ENCODE data around the gene SARNP. TPM values are rescaled to one million over a fixed set of nuclear protein-coding genes. Genes with fewer than 3 reads are reported as not detected.
A peak's percentile ranks its signal among the peaks of the same experiment; 100 is the strongest.
"Not testable (repeated sequence)": the region's sequence is repeated elsewhere in the genome, so short reads cannot be mapped to it uniquely, and the experiment has no call there.

SARNP gene, protein sequence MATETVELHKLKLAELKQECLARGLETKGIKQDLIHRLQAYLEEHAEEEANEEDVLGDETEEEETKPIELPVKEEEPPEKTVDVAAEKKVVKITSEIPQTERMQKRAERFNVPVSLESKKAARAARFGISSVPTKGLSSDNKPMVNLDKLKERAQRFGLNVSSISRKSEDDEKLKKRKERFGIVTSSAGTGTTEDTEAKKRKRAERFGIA
- 98.7 TPM for total RNA-seq (ENCODE audit: unreplicated experiment)
- long read RNA-seq, transcript SARNP-201 (11 exons, 926 nt), result major isoform, 59 of 72 reads
- long read RNA-seq, partial matches to known transcripts, result 1 of 72 reads
- long read RNA-seq, other reads (novel, unspliced or antisense), result 9 of 72 reads

DNA sequence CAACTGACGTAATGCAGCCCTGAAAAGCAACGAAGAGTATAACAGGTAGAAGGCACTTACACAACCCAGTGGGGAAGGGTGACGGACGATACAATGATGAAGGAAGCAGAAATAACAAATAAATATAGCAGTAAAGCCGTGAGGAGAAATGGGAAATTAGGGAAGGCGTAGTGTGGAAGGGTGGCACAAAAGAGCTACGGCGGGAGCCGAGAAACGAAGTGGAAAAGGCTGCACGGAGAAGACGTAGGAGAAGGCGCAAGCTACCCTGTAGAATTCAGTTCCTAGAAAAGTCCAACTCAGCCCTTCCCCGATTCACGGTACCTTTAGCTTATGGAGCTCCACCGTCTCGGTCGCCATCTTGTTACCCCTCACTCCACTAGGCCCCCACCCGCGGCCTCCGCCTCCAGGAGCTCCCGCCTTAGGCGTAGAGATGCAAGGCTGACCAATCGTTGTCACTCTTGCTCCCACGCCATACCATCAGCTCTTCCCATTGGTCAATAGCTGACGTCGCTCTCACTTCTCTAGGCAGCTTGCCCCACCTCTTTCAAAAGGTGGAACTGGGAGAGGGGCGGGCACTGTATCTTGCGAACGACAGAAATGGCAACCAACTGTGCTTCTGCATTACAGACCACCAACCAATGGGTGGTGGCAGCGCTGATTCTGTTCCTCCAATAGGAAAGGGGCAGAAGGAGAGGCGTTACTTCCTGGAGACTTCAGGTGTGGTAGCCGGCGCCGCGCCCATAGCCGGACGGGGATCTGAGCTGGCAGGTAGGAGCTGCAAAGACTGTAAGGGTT, at the start of gene SARNP, which contains the start of gene ORMDL2:
Gene SARNP (minus strand): TSS at position 380 of the 795 bp plus-strand sequence. CDS start 23 bp downstream, at position 357.
Gene ORMDL2 (plus strand): TSS at position 697 of the 795 bp plus-strand sequence. CDS start 959 bp downstream, outside the sequence.
- Mint-ChIP-seq H3K27ac (ENCODE audit: unreplicated experiment) (no peak within 1 kb of the TSS), H3K27me3 (ENCODE audit: unreplicated experiment) (no peaks in the 10 kb centered on the region), H3K4me1 (ENCODE audit: low read depth, unreplicated experiment) (peaks cover 13% of the 10 kb centered on the region), H3K36me3 (ENCODE audit: unreplicated experiment) (no peaks in the 10 kb centered on the region), H3K4me3 (ENCODE audit: unreplicated experiment) (no peak within 1 kb of the TSS), H3K9me3 (ENCODE audit: unreplicated experiment) (peaks cover 4% of the 10 kb centered on the region)
- TF ChIP-seq, protein P1, sequence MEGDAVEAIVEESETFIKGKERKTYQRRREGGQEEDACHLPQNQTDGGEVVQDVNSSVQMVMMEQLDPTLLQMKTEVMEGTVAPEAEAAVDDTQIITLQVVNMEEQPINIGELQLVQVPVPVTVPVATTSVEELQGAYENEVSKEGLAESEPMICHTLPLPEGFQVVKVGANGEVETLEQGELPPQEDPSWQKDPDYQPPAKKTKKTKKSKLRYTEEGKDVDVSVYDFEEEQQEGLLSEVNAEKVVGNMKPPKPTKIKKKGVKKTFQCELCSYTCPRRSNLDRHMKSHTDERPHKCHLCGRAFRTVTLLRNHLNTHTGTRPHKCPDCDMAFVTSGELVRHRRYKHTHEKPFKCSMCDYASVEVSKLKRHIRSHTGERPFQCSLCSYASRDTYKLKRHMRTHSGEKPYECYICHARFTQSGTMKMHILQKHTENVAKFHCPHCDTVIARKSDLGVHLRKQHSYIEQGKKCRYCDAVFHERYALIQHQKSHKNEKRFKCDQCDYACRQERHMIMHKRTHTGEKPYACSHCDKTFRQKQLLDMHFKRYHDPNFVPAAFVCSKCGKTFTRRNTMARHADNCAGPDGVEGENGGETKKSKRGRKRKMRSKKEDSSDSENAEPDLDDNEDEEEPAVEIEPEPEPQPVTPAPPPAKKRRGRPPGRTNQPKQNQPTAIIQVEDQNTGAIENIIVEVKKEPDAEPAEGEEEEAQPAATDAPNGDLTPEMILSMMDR (IDR thresholded peaks at IDR 0.05; ENCODE audit: partially characterized antibody, unreplicated experiment), result no peak
- peak; percentile 94 for DNase-seq

DNA sequence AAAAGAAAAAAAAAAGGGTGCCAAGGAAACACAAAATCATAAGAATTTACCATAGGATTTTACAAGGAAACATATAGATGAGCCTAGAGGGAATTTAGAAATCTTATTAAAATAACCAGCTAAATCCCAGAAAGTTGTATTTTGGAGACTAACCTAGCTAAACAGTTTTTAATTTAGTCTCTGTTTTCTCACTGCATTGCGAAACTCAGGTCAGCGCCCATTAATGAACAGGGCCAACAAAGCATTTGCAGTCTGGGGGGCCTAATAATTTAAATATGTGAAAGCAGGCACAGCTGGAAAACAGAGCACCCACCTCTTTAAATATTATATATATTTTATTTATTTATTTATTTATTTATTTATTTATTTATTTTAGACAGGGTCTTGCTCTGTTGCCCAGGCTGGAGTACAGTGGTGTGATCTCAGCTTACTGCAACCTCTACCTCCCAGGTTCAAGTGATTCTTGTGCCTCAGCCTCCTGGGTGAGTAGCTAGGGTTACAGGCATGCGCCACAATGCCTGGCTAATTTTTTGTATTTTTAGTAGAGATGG, 49.0 kb upstream of the SARNP start:
- not testable (repeated sequence) for H3K27ac Mint-ChIP-seq (ENCODE audit: unreplicated experiment); H3K4me1 Mint-ChIP-seq (ENCODE audit: low read depth, unreplicated experiment); H3K36me3 Mint-ChIP-seq (ENCODE audit: unreplicated experiment); DNase-seq; H3K27me3 Mint-ChIP-seq (ENCODE audit: unreplicated experiment); H3K4me3 Mint-ChIP-seq (ENCODE audit: unreplicated experiment); H3K9me3 Mint-ChIP-seq (ENCODE audit: unreplicated experiment)

DNA sequence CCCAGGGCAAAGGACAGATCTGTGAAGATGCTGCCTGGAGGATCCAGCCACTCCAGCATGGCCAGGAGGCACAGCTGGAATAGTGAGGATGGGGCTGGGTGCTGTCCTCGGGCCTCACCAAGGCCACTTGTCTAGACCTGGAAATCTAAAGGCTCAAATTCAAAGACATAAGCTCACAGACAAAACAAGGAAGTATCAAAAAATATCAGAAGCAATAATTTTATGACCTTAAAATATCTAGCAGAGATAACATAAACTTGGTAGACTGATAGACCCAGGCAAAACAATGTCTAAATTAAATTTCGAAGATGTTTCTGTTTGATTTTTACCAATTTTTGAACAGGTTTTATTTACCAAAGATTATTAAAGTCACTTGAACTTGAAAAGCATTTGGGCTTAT, 47.8 kb upstream of the SARNP start:
- Mint-ChIP-seq H3K9me3 (ENCODE audit: unreplicated experiment) (no peaks in the 10 kb centered on the region), H3K27me3 (ENCODE audit: unreplicated experiment) (peaks cover 2% of the 10 kb centered on the region), H3K36me3 (ENCODE audit: unreplicated experiment) (no peaks in the 10 kb centered on the region), H3K27ac (ENCODE audit: unreplicated experiment) (no peak overlapping the region), H3K4me1 (ENCODE audit: low read depth, unreplicated experiment) (no peaks in the 10 kb centered on the region), H3K4me3 (ENCODE audit: unreplicated experiment) (no peak overlapping the region)
- TF ChIP-seq, protein P1 (IDR thresholded peaks at IDR 0.05; ENCODE audit: partially characterized antibody, unreplicated experiment), result no peak
- DNase-seq, result no peak

DNA sequence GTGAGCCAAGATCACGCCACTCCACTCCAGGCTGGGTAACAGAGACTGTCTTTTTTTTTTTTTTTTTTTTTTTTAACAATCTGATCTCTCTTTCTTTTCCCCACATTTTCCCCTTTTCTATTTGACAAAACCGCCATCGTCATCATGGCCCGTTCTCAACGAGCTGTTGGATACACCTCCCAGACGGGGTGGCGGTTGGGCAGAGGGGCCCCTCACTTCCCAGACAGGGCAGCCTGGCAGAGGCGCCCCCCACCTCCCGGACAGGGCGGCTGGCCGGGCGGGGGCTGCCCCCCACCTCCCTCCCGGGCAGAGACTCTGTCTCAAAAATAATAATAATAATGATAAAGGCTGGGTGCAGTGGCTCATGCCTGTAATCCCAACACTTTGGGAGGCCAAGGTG, 45.4 kb upstream of the SARNP start:
- not testable (repeated sequence) for H3K4me3 Mint-ChIP-seq (ENCODE audit: unreplicated experiment); H3K27me3 Mint-ChIP-seq (ENCODE audit: unreplicated experiment); DNase-seq; H3K9me3 Mint-ChIP-seq (ENCODE audit: unreplicated experiment); H3K36me3 Mint-ChIP-seq (ENCODE audit: unreplicated experiment); H3K27ac Mint-ChIP-seq (ENCODE audit: unreplicated experiment); H3K4me1 Mint-ChIP-seq (ENCODE audit: low read depth, unreplicated experiment)

DNA sequence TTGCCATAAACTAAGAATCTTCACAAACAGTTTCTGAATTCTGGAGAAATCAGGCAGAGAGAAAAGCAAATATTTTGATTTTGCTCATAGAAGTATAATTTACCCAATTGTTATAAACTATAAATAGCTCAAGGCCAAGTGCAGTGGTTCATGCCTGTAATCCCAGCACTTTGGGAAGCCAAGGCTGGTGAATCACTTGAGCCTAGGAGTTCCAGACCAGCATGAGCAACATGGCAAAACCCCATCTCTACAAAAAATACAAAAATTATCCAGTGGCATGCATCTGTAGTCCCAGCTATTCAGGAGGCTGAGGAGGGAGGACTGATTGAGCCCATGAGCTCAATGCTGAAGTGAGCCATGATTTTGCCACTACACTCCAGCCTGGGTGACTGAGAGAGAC, 44.8 kb upstream of the SARNP start:
- TF ChIP-seq, protein P1 (IDR thresholded peaks at IDR 0.05; ENCODE audit: partially characterized antibody, unreplicated experiment), result no peak
- Mint-ChIP-seq H3K4me3 (ENCODE audit: unreplicated experiment) (no peak overlapping the region), H3K27ac (ENCODE audit: unreplicated experiment) (no peak overlapping the region), H3K36me3 (ENCODE audit: unreplicated experiment) (no peaks in the 10 kb centered on the region), H3K27me3 (ENCODE audit: unreplicated experiment) (peaks cover 4% of the 10 kb centered on the region), H3K9me3 (ENCODE audit: unreplicated experiment) (no peaks in the 10 kb centered on the region), H3K4me1 (ENCODE audit: low read depth, unreplicated experiment) (no peaks in the 10 kb centered on the region)
- DNase-seq, result no peak
